Gastroesophageal sphincter (tissue), 4 donors: Measurements from ENCODE around the gene BCR. TPM values are rescaled to one million over a fixed set of nuclear protein-coding genes. Genes with fewer than 3 reads are reported as not detected.

ENCODE experiments used
- ATAC-seq: fragments of 150-250 bp; one replicate; pipeline ENCODE4 v1.9.1; 2016; ENCODE audit warnings: mild to moderate bottlenecking, moderate library complexity
- H3K27ac ChIP-seq, 4 donors: fragments of 200-600 bp; sonication (generic) in 3 of 4; 1 replicate in 3 of 4; 2 replicates in 1 of 4; pipeline ENCODE4 v1.5.1; 2016 to 2019
- H3K27me3 ChIP-seq: fragments of 200-600 bp; sonication (generic); one replicate; pipeline ENCODE4 v1.5.1; 2019
- H3K36me3 ChIP-seq, 2 donors: fragments of 200-600 bp; sonication (generic); one replicate each; pipeline ENCODE4 v1.5.1; 2019; ENCODE audit warnings: control low read depth in 1 of 2
- H3K4me1 ChIP-seq, 3 donors: fragments of 200-600 bp; sonication (generic); 1 replicate in 2 of 3; 2 replicates in 1 of 3; pipeline ENCODE4 v1.5.1; 2016 to 2019; ENCODE audit warnings: control low read depth in 2 of 3
- H3K4me3 ChIP-seq, 2 donors: fragments of 200-600 bp; sonication (generic); one replicate each; pipeline ENCODE4 v1.5.1; 2019; ENCODE audit warnings: mild to moderate bottlenecking in 1 of 2, moderate library complexity in 1 of 2
- H3K9me3 ChIP-seq, 3 donors: fragments of 200-600 bp; sonication (generic); one replicate each; pipeline ENCODE4 v1.5.1; 2017 to 2019; ENCODE audit warnings: control low read depth in 2 of 3
- EP300 ChIP-seq: sonication (generic); formaldehyde crosslinking; IDR thresholded peaks from one replicate; pipeline ENCODE4 v1.6.1; 2017; ENCODE audit warnings: antibody characterized with exemption, mild to moderate bottlenecking
- POLR2A ChIP-seq, 2 donors: fragments of 450-650 bp; IDR thresholded peaks; one replicate each; pipeline ENCODE4 v1.6.1; 2017; ENCODE audit warnings: antibody characterized with exemption in 2 of 2, mild to moderate bottlenecking in 2 of 2, moderate library complexity in 1 of 2
- POLR2AphosphoS5 ChIP-seq: sonication (generic); formaldehyde crosslinking; IDR thresholded peaks from one replicate; pipeline ENCODE4 v1.6.1; 2017; ENCODE audit warnings: antibody characterized with exemption
- WGBS, 2 donors: methylation state at CpG; one replicate each; pipeline ENCODE4 v1.1.5; 2018; ENCODE audit warnings: low coverage in 1 of 2; 5-methylcytosine and 5-hydroxymethylcytosine counted together
- total RNA-seq, 4 donors: library from RNA; depleted of rRNA; stranded (reverse); fragments of >200 nt; gene quantifications; one replicate each; pipeline ENCODE4 v1.1.0, GENCODE V29; 2016
- TF ChIP-seq, protein P1 (sequence below), 4 experiments: fragments of 200-600 bp in 2 of 4; fragments of 450-650 bp in 2 of 4; sonication (generic) in 1 of 4; IDR thresholded peaks; one replicate each; pipeline ENCODE4 v1.5.1; 2017 to 2019; ENCODE audit warnings: antibody characterized with exemption in 4 of 4, mild to moderate bottlenecking in 2 of 4, moderate library complexity in 2 of 4

BCR gene
- total RNA-seq, 4 donors from 2014 or later: 39.2 to 81.1 (median 46.2) TPM

DNA sequence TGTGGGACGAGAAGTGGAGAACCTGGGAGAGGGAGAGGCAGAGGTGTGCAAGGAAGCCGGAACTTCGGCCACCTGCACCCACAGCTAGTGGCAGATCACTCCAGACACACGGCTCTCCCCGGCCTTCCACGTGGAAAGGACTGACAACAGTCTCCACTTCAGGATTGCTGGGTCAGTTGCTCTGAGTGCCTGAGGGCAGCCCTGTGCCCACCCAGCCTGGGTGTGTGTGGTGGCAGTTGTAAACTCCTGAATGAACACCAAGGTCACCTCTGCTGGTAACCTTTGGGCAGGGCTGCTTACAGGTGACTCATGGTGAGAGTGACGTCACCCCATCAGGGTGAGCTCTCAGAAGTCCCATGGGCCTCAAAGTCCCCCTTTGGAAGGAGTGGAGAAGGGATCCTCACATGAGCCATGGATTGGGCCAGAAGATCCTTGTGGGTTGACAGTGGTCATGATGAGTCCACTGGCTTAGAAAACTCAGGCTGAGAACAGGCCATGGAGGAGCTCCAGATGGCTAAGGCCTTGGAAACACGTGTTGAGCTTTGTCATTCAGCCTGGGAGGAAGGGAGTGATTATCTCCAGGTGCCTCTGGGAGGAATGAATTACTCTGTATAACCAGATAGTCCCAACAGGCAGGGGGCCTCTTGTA, 71.3 kb downstream of the BCR start:
- WGBS, 2 donors: 40 to 69% methylated on average over 1 to 5 of the region's 8 CpGs
- Histone ChIP-seq H3K36me3 (peaks cover 0 to 29% of the 10 kb centered on the region in 2 donors), H3K27ac (no peak overlapping the region), H3K4me3 (no peak overlapping the region), H3K4me1 (peaks cover 0 to 26% (median 8%) of the 10 kb centered on the region in 3 donors), H3K27me3 (no peaks in the 10 kb centered on the region), H3K9me3 (no peaks in the 10 kb centered on the region)
- TF ChIP-seq EP300 (no peak), POLR2A (IDR thresholded peaks at IDR 0.05) (no peak), POLR2AphosphoS5 (no peak)
- TF ChIP-seq, protein P1, sequence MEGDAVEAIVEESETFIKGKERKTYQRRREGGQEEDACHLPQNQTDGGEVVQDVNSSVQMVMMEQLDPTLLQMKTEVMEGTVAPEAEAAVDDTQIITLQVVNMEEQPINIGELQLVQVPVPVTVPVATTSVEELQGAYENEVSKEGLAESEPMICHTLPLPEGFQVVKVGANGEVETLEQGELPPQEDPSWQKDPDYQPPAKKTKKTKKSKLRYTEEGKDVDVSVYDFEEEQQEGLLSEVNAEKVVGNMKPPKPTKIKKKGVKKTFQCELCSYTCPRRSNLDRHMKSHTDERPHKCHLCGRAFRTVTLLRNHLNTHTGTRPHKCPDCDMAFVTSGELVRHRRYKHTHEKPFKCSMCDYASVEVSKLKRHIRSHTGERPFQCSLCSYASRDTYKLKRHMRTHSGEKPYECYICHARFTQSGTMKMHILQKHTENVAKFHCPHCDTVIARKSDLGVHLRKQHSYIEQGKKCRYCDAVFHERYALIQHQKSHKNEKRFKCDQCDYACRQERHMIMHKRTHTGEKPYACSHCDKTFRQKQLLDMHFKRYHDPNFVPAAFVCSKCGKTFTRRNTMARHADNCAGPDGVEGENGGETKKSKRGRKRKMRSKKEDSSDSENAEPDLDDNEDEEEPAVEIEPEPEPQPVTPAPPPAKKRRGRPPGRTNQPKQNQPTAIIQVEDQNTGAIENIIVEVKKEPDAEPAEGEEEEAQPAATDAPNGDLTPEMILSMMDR (IDR thresholded peaks at IDR 0.05): no peak
- no peak for ATAC-seq

GRCh38 chr22:23253475-23254055, 73.3 kb downstream of the BCR start:
- Histone ChIP-seq H3K27me3 (no peaks in the 10 kb centered on the region), H3K9me3 (no peaks in the 10 kb centered on the region), H3K27ac (no peak overlapping the region), H3K4me3 (no peak overlapping the region), H3K36me3 (peaks cover 0 to 34% of the 10 kb centered on the region in 2 donors), H3K4me1 (peaks cover 3 to 40% (median 22%) of the 10 kb centered on the region in 3 donors)
- ATAC-seq: no peak
- TF ChIP-seq POLR2A (IDR thresholded peaks at IDR 0.05) (no peak), POLR2AphosphoS5 (no peak), EP300 (no peak)
- TF ChIP-seq, protein P1 (IDR thresholded peaks at IDR 0.05): no peak
- 80% methylated on average over 4 of the region's 19 CpGs; no CpG with 5 or more reads in 1 of the 2 donors for WGBS, 2 donors

DNA sequence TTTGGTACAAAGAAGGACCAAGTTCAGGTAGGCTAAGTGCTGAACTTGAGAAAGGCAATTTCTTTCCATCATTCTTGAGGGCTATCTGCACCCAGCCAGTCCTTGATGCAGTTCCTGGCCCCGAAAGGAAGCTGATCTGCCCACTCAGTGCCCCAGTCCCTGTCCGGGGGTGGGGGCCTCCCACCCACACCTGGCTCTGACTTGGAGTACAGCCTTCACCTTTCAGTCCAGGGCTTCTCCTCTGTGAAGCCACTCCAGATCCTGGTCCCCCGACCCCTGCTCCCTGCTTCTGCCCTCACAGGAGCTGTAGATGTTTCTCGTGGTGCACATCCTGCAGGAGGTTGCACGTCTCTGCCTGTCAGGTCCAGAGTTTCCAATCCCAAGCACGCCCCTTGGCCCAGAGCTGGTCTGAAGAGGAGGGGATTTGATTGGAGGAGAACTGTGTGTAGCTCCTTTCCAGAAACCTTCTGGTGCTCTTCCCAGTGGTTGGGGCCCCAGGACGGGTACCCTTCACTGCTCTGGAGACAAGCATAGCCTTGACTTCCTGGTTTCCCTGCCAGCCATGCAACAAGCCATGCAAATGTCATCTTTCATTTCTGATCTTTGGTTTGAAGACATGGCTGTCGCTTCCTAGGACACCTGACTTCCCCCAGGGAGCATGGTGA, 75.3 kb downstream of the BCR start:
- H3K9me3 ChIP-seq: no peaks in the 10 kb centered on the region
- H3K4me1 ChIP-seq: peaks cover 3 to 42% (median 22%) of the 10 kb centered on the region in 3 donors
- H3K27ac ChIP-seq: peak overlapping the region in 3 of 4 donors; percentile 75 to 83 (median 78)
- H3K4me3 ChIP-seq: no peak overlapping the region
- no peaks in the 10 kb centered on the region for H3K27me3 ChIP-seq
- WGBS, 2 donors: 81 to 82% methylated on average over 2 to 4 of the region's 8 CpGs
- ATAC-seq: no peak
- H3K36me3 ChIP-seq: peaks cover 0 to 45% of the 10 kb centered on the region in 2 donors
- no peak for TF ChIP-seq EP300
- TF ChIP-seq POLR2AphosphoS5: no peak
- no peak for TF ChIP-seq POLR2A (IDR thresholded peaks at IDR 0.05)
- TF ChIP-seq, protein P1 (IDR thresholded peaks at IDR 0.05): no peak

DNA sequence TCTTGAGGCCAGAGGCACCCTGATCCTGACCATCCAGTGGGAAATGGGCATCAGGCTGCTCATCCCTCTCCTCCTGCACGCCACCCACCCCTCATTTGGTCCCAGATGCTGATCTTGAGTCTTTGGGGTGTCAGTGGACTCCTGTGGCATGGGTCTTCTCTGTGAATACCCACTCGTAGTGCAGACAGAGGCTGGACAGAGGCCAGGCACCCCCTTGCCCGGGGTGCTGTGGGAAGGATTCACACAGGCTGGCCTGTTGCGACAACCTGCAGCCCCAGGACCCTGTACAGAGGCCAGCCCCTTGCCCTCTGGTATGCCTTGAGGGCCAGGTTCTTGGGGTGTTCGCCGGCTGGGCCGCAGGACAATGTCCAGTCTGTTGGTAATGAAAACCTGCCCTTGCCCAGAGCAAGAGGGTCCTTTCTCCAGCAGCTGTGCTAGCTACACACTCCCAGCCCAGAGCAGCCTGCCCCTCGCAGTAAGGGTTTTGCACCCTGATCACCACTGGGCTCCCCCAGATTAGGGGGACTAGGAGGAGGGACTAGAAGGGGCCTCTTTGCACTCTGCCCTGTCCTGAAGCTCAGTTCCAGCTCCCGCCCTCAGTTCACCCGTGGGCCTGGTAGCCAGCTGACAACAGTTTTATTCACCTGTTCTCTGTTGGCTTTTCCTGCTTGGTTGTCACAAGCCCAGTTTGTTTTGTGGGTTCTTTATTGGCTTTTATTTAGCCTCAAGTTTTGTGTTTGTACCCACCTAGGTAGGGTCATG, 76.0 kb downstream of the BCR start:
- Histone ChIP-seq H3K36me3 (peaks cover 0 to 52% of the 10 kb centered on the region in 2 donors), H3K27me3 (no peaks in the 10 kb centered on the region), H3K27ac (peak overlapping the region in 3 of 4 donors; percentile 75 to 83 (median 78)), H3K4me3 (no peak overlapping the region), H3K4me1 (peaks cover 3 to 42% (median 22%) of the 10 kb centered on the region in 3 donors), H3K9me3 (no peaks in the 10 kb centered on the region)
- no peak for ATAC-seq
- 70 to 100% methylated on average over 2 to 3 of the region's 10 CpGs for WGBS, 2 donors
- TF ChIP-seq, protein P1 (IDR thresholded peaks at IDR 0.05): no peak
- TF ChIP-seq POLR2A (IDR thresholded peaks at IDR 0.05): no peak
- TF ChIP-seq POLR2AphosphoS5: no peak
- no peak for TF ChIP-seq EP300
